ENCODE measurements around the gene NRG3.

GRCh38 chr10:82737549-82737948 lies 862.6 kb downstream of the NRG3 start:
- TF ChIP-seq YY1 (IDR thresholded peaks at IDR 0.05; ENCODE audit: insufficient read depth, insufficient read length) (no peak), SUZ12 (IDR thresholded peaks at IDR 0.05; ENCODE audit: extremely low read depth, insufficient read depth, insufficient read length) (no peak), ZNF274 (IDR thresholded peaks at IDR 0.05; ENCODE audit: low read depth, low read length) (no peak)

All from NT2/D1 (cell line).